IMR-90 (cell line): Measurements from ENCODE around the gene ATPAF2. TPM values are rescaled to one million over a fixed set of nuclear protein-coding genes. Genes with fewer than 3 reads are reported as not detected.

Source experiments
- ATAC-seq: fragments of 200-7000 bp; cut with Tn5 transposase; 2 replicates; pipeline ENCODE4 v1.9.1; 2020; ENCODE audit warnings: low read depth, mild to moderate bottlenecking, moderate library complexity
- BruUV-seq: library from RNA; stranded (reverse); fragments of 400-500 nt; replicated peaks from 2 replicates; lab custom pipeline; 2021; lab: Mats Ljungman, UMichigan
- CTCF ChIA-PET: fragments of 300-600 bp; formaldehyde crosslinking; extraction: SDS; loops from one replicate; lab custom pipeline; 2021; ENCODE audit warnings: antibody characterized with exemption; lab: Yijun Ruan, JAX
- POLR2A ChIA-PET: fragments of 300-600 bp; sonication (Branson Sonifier 250); formaldehyde crosslinking; loops from one replicate; lab custom pipeline; 2022; ENCODE audit warnings: antibody characterized with exemption; ENCODE audit not compliant: unreplicated experiment; lab: Charles Lee
- DNase-seq: peaks from one replicate; pipeline ENCODE4 v3.0.0; 2013
- H2AFZ ChIP-seq: replicated peaks from 2 replicates; pipeline ENCODE3; 2013; ENCODE audit warnings: low read length, mild to moderate bottlenecking; ENCODE audit not compliant: poor library complexity
- H2AK5ac ChIP-seq: 2 replicates; pipeline ENCODE4 v1.6.1; 2013; ENCODE audit warnings: low read depth, low read length, inconsistent platforms
- H2AK9ac ChIP-seq: replicated peaks from 2 replicates; pipeline ENCODE3; 2013; ENCODE audit warnings: mild to moderate bottlenecking, low read depth, low read length, moderate library complexity; ENCODE audit not compliant: poor library complexity
- H2BK120ac ChIP-seq: 2 replicates; pipeline ENCODE4 v1.6.1; 2013; ENCODE audit warnings: low read depth, low read length, inconsistent platforms
- H2BK15ac ChIP-seq: 3 replicates; pipeline ENCODE4 v1.6.1; 2013; ENCODE audit warnings: low read depth, low read length, inconsistent platforms
- H2BK20ac ChIP-seq: 2 replicates; pipeline ENCODE4 v1.6.1; 2013; ENCODE audit warnings: low read depth, mild to moderate bottlenecking, inconsistent platforms, low read length, moderate library complexity
- H2BK5ac ChIP-seq: 2 replicates; pipeline ENCODE4 v1.6.1; 2013; ENCODE audit warnings: mild to moderate bottlenecking, low read depth, low read length, inconsistent platforms; ENCODE audit not compliant: poor library complexity, severe bottlenecking
- H3K14ac ChIP-seq: replicated peaks from 2 replicates; pipeline ENCODE4 v1.6.1; 2013; ENCODE audit warnings: low read depth, low read length, inconsistent platforms
- H3K18ac ChIP-seq: 2 replicates; pipeline ENCODE4 v1.6.1; 2013; ENCODE audit warnings: low read depth, low read length, control low read depth
- H3K23ac ChIP-seq: 2 replicates; pipeline ENCODE4 v1.6.1; 2013; ENCODE audit warnings: low read depth, low read length, inconsistent platforms
- H3K27ac ChIP-seq: 2 replicates; pipeline ENCODE4 v1.5.1; 2013; ENCODE audit warnings: mild to moderate bottlenecking, control low read depth, low read length; ENCODE audit not compliant: insufficient read depth
- H3K27me3 ChIP-seq: 2 replicates; pipeline ENCODE4 v1.6.1; 2013; ENCODE audit warnings: low read length; ENCODE audit not compliant: control insufficient read depth, insufficient read depth
- H3K36me3 ChIP-seq: 2 replicates; pipeline ENCODE4 v1.6.1; 2013; ENCODE audit warnings: low read length, mixed read lengths; ENCODE audit not compliant: control insufficient read depth, insufficient read depth
- H3K4ac ChIP-seq: 2 replicates; pipeline ENCODE4 v1.6.1; 2013; ENCODE audit warnings: low read depth, low read length, inconsistent platforms
- H3K4me1 ChIP-seq: 2 replicates; pipeline ENCODE4 v1.6.1; 2013; ENCODE audit warnings: low read length, mixed read lengths; ENCODE audit not compliant: control insufficient read depth, insufficient read depth
- H3K4me2 ChIP-seq: 2 replicates; pipeline ENCODE4 v1.6.1; 2013; ENCODE audit warnings: low read depth, mild to moderate bottlenecking, control low read depth, low read length, moderate library complexity
- H3K4me3 ChIP-seq: 2 replicates; pipeline ENCODE4 v1.5.1; 2013; ENCODE audit warnings: low read depth, mild to moderate bottlenecking, control low read depth, low read length, moderate library complexity; ENCODE audit not compliant: insufficient read depth
- H3K56ac ChIP-seq: 2 replicates; pipeline ENCODE4 v1.6.1; 2013; ENCODE audit warnings: low read length, inconsistent platforms; ENCODE audit not compliant: insufficient read depth; ENCODE audit errors: extremely low read depth
- H3K79me1 ChIP-seq, 2 experiments: 2 replicates each; pipeline ENCODE4 v1.6.1; 2013; ENCODE audit warnings: low read length in 2 of 2, inconsistent platforms in 1 of 2, low read depth in 1 of 2
- H3K9ac ChIP-seq: 2 replicates; pipeline ENCODE4 v1.6.1; 2013; ENCODE audit warnings: low read depth, low read length, control low read depth
- H3K9me1 ChIP-seq: 2 replicates; pipeline ENCODE4 v1.6.1; 2013; ENCODE audit warnings: low read length, inconsistent platforms; ENCODE audit not compliant: insufficient read depth
- H3K9me3 ChIP-seq: 2 replicates; pipeline ENCODE4 v1.6.1; 2013; ENCODE audit warnings: low read length; ENCODE audit not compliant: control insufficient read depth, insufficient read depth
- H4K20me1 ChIP-seq: 2 replicates; pipeline ENCODE4 v1.6.1; 2013; ENCODE audit warnings: low read length, inconsistent platforms; ENCODE audit not compliant: insufficient read depth
- H4K5ac ChIP-seq: 2 replicates; pipeline ENCODE4 v1.6.1; 2013; ENCODE audit warnings: mild to moderate bottlenecking, low read depth, low read length, control low read depth
- H4K8ac ChIP-seq, 2 experiments: 2 replicates each; pipeline ENCODE4 v1.6.1; 2013; ENCODE audit warnings: low read depth in 2 of 2, low read length in 2 of 2, control low read depth in 1 of 2, inconsistent platforms in 1 of 2
- H4K91ac ChIP-seq: 2 replicates; pipeline ENCODE4 v1.6.1; 2013; ENCODE audit warnings: low read depth, low read length, inconsistent platforms; ENCODE audit not compliant: insufficient read depth
- BHLHE40 ChIP-seq: fragments of 150-350 bp; IDR thresholded peaks from 2 replicates; pipeline ENCODE4 v1.6.1; 2016; ENCODE audit warnings: mild to moderate bottlenecking, low read depth, low read length
- CEBPB ChIP-seq: IDR thresholded peaks from 2 replicates; pipeline ENCODE4 v1.6.1; 2012; ENCODE audit warnings: low read depth, low read length, improper control_type of control experiment
- POLR2A ChIP-seq: IDR thresholded peaks from 2 replicates; pipeline ENCODE4 v1.6.1; 2012; ENCODE audit warnings: mild to moderate bottlenecking, low read depth, low read length
- RAD21 ChIP-seq: IDR thresholded peaks from 2 replicates; pipeline ENCODE4 v1.6.1; 2012; ENCODE audit warnings: low read length, improper control_type of control experiment
- RFX5 ChIP-seq: IDR thresholded peaks from 2 replicates; pipeline ENCODE4 v1.8.0; 2012; ENCODE audit warnings: low read depth, mild to moderate bottlenecking, low read length, moderate library complexity
- WGBS, 2 experiments: methylation state at CpG; one replicate each; pipeline versions ENCODE4 v1.1.5 to v1.1.7; 2013; ENCODE audit warnings: missing lambda C conversion rate in 2 of 2; ENCODE audit not compliant: insufficient read length in 1 of 2; ENCODE audit errors: extremely low coverage in 2 of 2; 5-methylcytosine and 5-hydroxymethylcytosine counted together
- dilution Hi-C: fragments of 300-500 bp; cut with HindIII; formaldehyde crosslinking; loops from one replicate; pipeline ENCODE4 v1.14.3; 2018; ENCODE audit warnings: low sequenced_read_pairs; ENCODE audit not compliant: unreplicated experiment
- in situ Hi-C: fragments of 300-500 bp; cut with MboI; formaldehyde crosslinking; loops from 3 replicates; pipeline ENCODE4 v1.14.3; 2019; ENCODE audit warnings: low sequenced_read_pairs, inconsistent platforms, mixed read lengths
- intact Hi-C: fragments of 100-400 bp; cut with micrococcal nuclease; formaldehyde crosslinking; loops from 2 replicates; pipeline ENCODE4 v1.10.0; 2022
- polyA plus RNA-seq, 3 experiments: library from polyadenylated mRNA; depleted of rRNA; stranded (reverse); fragments of >200 nt; gene quantifications; 2 replicates each; pipeline ENCODE4 v1.2.3, GENCODE V29; 2012; ENCODE audit warnings: low replicate concordance in 1 of 3
- total RNA-seq: library from RNA; depleted of rRNA; stranded (reverse); fragments of >200 nt; gene quantifications from 2 replicates; pipeline ENCODE4 v1.2.3, GENCODE V29; 2012
- TF ChIP-seq, protein P1 (sequence below): fragments of 150-350 bp; IDR thresholded peaks from 2 replicates; pipeline ENCODE4 v1.6.1; 2017; ENCODE audit warnings: mild to moderate bottlenecking, antibody characterized with exemption, low read length, low read depth
- TF ChIP-seq, protein P2 (sequence below): fragments of 150-350 bp; IDR thresholded peaks from 2 replicates; pipeline ENCODE4 v1.6.1; 2016; ENCODE audit warnings: low read depth, mild to moderate bottlenecking, low read length, moderate library complexity, borderline replicate concordance

The ATPAF2 gene
- total and polyA plus RNA-seq, 2 of the 4 experiments (the other 2 are of a cell fraction): 19.5 to 27.6 TPM

DNA sequence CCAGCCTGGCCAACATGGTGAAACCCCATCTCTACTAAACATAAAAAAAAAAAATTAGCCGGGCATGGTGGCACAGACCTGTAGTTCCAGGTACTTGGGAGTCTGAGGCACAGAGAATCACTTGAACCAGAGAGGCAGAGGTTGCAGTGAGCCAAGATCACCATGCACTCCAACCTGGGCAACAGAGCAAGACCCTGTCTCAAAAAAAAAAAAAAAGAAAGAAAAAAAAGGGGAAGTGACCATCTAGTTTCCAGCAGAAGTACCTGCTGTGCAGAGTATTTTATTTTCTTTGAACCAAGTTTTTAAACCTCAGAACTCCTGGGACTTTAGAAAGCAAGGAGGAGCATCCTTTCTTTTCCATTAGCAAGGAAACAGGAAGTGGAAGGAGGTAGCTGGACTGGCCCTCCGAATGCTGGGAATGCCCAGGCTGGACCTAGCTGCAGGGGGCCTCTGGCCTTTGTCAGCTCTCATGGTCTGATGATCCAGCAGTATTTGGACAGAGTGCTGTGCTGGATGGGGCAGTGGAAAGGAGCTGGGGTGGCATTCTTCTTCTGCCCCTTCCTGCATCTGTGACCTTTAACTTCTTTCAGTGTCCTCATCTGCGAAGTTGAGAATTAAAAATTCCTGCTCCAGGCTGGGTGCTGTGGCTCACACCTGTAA lies 6.9 kb upstream of the ATPAF2 start:
- no peak overlapping the region for H2BK5ac ChIP-seq
- H3K27ac ChIP-seq: no peak overlapping the region
- H2BK120ac ChIP-seq: no peak overlapping the region
- TF ChIP-seq POLR2A (no peak), CEBPB (no peak), BHLHE40 (no peak), RFX5 (no peak), RAD21 (no peak)
- TF ChIP-seq, protein P1, sequence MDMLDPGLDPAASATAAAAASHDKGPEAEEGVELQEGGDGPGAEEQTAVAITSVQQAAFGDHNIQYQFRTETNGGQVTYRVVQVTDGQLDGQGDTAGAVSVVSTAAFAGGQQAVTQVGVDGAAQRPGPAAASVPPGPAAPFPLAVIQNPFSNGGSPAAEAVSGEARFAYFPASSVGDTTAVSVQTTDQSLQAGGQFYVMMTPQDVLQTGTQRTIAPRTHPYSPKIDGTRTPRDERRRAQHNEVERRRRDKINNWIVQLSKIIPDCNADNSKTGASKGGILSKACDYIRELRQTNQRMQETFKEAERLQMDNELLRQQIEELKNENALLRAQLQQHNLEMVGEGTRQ: no peak
- TF ChIP-seq, protein P2, sequence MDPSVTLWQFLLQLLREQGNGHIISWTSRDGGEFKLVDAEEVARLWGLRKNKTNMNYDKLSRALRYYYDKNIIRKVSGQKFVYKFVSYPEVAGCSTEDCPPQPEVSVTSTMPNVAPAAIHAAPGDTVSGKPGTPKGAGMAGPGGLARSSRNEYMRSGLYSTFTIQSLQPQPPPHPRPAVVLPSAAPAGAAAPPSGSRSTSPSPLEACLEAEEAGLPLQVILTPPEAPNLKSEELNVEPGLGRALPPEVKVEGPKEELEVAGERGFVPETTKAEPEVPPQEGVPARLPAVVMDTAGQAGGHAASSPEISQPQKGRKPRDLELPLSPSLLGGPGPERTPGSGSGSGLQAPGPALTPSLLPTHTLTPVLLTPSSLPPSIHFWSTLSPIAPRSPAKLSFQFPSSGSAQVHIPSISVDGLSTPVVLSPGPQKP: no peak
- no peak overlapping the region for H3K9ac ChIP-seq
- H2AK9ac ChIP-seq: no peak overlapping the region
- peaks cover 22 to 23% of the 10 kb centered on the region in 2 experiments for H3K79me1 ChIP-seq
- H2BK20ac ChIP-seq: no peak overlapping the region
- H2AK5ac ChIP-seq: no peak overlapping the region
- CTCF ChIA-PET: no interaction called here
- no peak overlapping the region for H3K4ac ChIP-seq
- H2BK15ac ChIP-seq: no peak overlapping the region
- 90% methylated on average over 2 of the region's 3 CpGs; no CpG with 5 or more reads in 1 of the 2 experiments for WGBS, 2 experiments
- no peak overlapping the region for H4K91ac ChIP-seq
- H3K9me1 ChIP-seq: peaks cover 4% of the 10 kb centered on the region
- intact Hi-C loops: no loop called here
- H3K9me3 ChIP-seq: no peaks in the 10 kb centered on the region
- H3K4me3 ChIP-seq: no peak overlapping the region
- peaks cover 11% of the 10 kb centered on the region; the same call in 1 of the 2 replicates for H4K20me1 ChIP-seq
- H3K4me2 ChIP-seq: no peak overlapping the region
- in situ Hi-C loops: no loop called here
- no peak overlapping the region for H3K23ac ChIP-seq
- no peak for DNase-seq
- POLR2A ChIA-PET: no interaction called here
- no peak for ATAC-seq
- no TSS peak for BruUV-seq
- H2AFZ ChIP-seq: no peak overlapping the region
- no peak overlapping the region for H3K56ac ChIP-seq
- no peaks in the 10 kb centered on the region for H3K27me3 ChIP-seq
- peaks cover 5% of the 10 kb centered on the region; the same call in 1 of the 2 replicates for H3K4me1 ChIP-seq
- no peak overlapping the region for H4K5ac ChIP-seq
- dilution Hi-C loops: no loop called here
- H4K8ac ChIP-seq: no peak overlapping the region
- peaks cover 13% of the 10 kb centered on the region for H3K36me3 ChIP-seq
- H3K18ac ChIP-seq: no peak overlapping the region
- no peak overlapping the region for H3K14ac ChIP-seq
